CD8-positive, alpha-beta memory T cell (primary cell): ENCODE measurements around the gene CHD9. TPM values are rescaled to one million over a fixed set of nuclear protein-coding genes. Genes with fewer than 3 reads are reported as not detected.

Source experiments
- polyA plus RNA-seq: library from polyadenylated mRNA; unstranded; fragments of 300-500 nt; fragmentation: Illumina TruSeq; gene quantifications from one replicate; pipeline ENCODE4 v1.2.3, GENCODE V29; 2021
- total RNA-seq, 2 experiments: library from RNA; stranded (reverse); gene quantifications; one replicate each; pipeline ENCODE4 v1.2.3, GENCODE V29; 2021

The CHD9 gene
- total and polyA plus RNA-seq, 3 experiments from 2014 or later, result 17.4 to 57.4 (median 21.8) TPM

Other genes with a start within 250 kb of the CHD9 start
- 1 to 10 TPM in 1 of 2 experiments, under 1 TPM in 1; 0.79 to 1.0 TPM for gene CHD9NB, start 2.1 kb upstream of the CHD9 start, total RNA-seq
- gene CHD9NB, start 2.1 kb upstream of the CHD9 start, polyA plus RNA-seq, result not detected